Stimulated activated memory B cell treated with anti-CD40 and anti-IgM and Interleukin-4, amounts not matched to agents 10 μg/mL and 1 μg/mL and 100 μg/mL, for 72 hours (primary cell): Measurements from ENCODE around the gene SDK2.
A peak's percentile ranks its signal among the peaks of the same experiment; 100 is the strongest.
"Not testable (repeated sequence)": the region's sequence is repeated elsewhere in the genome, so short reads cannot be mapped to it uniquely, and the experiment has no call there.

Source experiments
- ATAC-seq: fragments of 150-1000 bp; cut with Tn5 transposase; 2 replicates; pipeline ENCODE4 v1.10.0; 2021
- H3K27ac Mint-ChIP-seq: one replicate; pipeline ENCODE4 v1.8.0; 2022; ENCODE audit warnings: mild to moderate bottlenecking, mixed read lengths
- H3K27me3 Mint-ChIP-seq: one replicate; pipeline ENCODE4 v1.8.0; 2022; ENCODE audit warnings: mixed read lengths
- H3K36me3 Mint-ChIP-seq: one replicate; pipeline ENCODE4 v1.8.0; 2022; ENCODE audit warnings: mixed read lengths
- H3K4me1 Mint-ChIP-seq: one replicate; pipeline ENCODE4 v1.8.0; 2022; ENCODE audit warnings: mixed read lengths
- H3K4me3 Mint-ChIP-seq: one replicate; pipeline ENCODE4 v1.8.0; 2022; ENCODE audit warnings: mild to moderate bottlenecking, moderate library complexity, mixed read lengths
- H3K9me3 Mint-ChIP-seq: one replicate; pipeline ENCODE4 v1.8.0; 2022; ENCODE audit warnings: mixed read lengths

The SDK2 gene

GRCh38 chr17:73315471-73315870 lies 328.8 kb downstream of the SDK2 start:
- peaks cover 29% of the 10 kb centered on the region for H3K4me1 Mint-ChIP-seq
- no peaks in the 10 kb centered on the region for H3K36me3 Mint-ChIP-seq
- H3K9me3 Mint-ChIP-seq = no peaks in the 10 kb centered on the region
- H3K27ac Mint-ChIP-seq = no peak overlapping the region
- no peak overlapping the region for H3K4me3 Mint-ChIP-seq
- no peak for ATAC-seq
- no peaks in the 10 kb centered on the region for H3K27me3 Mint-ChIP-seq

DNA sequence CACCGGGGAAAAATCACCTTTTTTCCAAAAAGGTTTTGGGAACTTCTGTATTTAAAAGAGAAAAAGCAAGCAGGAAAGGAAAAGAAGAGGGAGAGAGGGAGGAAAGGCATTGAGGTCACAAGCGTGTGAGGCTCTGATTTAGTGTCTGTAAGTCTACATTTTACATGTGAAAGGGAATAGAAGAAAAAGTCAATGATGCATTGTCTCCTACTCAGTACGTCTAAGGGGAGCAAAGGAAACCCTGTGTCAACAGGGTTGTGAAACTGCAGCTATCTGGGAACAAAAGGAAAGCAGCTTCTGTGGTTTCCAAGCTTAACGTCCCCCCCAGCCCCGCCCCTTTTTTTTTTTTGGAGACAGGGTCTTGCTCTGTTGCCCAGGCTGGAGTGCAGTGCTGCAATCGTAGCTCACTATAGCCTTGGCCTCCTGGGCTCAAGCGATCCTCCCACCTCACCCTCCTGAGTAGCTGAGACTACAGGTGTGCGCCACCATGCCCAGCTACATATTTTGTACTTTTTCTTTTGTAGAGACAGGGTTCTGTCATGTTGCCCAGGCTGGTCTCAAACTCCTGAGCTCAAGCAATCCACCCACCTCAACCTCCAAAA lies 330.6 kb downstream of the SDK2 start:
- Mint-ChIP-seq H3K9me3 (no peaks in the 10 kb centered on the region), H3K4me3 (no peak overlapping the region), H3K27me3 (no peaks in the 10 kb centered on the region), H3K4me1 (peaks cover 43% of the 10 kb centered on the region), H3K36me3 (no peaks in the 10 kb centered on the region), H3K27ac (no peak overlapping the region)
- no peak for ATAC-seq

- H3K27ac Mint-ChIP-seq, H3K9me3 Mint-ChIP-seq, ATAC-seq, H3K36me3 Mint-ChIP-seq, H3K27me3 Mint-ChIP-seq: not testable (repeated sequence)
- Mint-ChIP-seq H3K4me3 (peak overlapping the region; percentile 81), H3K4me1 (peaks cover 37% of the 10 kb centered on the region)
Measured at GRCh38 chr17:73312887-73313286, 331.4 kb downstream of the SDK2 start.

- peak within 1 kb of the TSS; percentile 73 for H3K27ac Mint-ChIP-seq
Measured at GRCh38 chr17:73311781-73312641, 332.2 kb downstream of the SDK2 start, which contains the start of gene CDC42EP4. CDC42EP4 (minus strand) TSS chr17:73312001; CDS start chr17:73286500, 25,501 bp downstream.

DNA sequence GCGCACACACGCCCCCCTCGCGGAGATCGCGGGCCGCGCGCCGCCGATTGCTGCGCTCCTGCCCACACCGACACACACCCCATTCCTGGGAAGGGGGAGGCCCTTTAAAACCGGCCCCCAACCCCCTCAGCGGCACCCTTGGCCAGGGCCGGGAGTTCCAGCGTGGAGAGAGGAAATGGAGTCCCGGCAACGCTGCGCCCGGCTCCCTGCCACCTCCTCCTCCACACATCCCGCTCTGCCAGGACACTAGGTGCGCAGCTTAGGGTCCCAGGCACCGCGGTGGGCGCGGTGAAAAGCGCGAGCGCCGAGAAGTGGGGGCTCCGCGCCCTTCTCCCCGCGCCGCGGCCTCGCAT lies 332.8 kb downstream of the SDK2 start:
- peak; percentile 20 for ATAC-seq
- Mint-ChIP-seq H3K4me3 (peak overlapping the region; percentile 81), H3K27me3 (no peaks in the 10 kb centered on the region), H3K9me3 (no peaks in the 10 kb centered on the region), H3K27ac (peak overlapping the region; percentile 73), H3K36me3 (no peaks in the 10 kb centered on the region), H3K4me1 (peaks cover 22% of the 10 kb centered on the region)

More at GRCh38 chr17:73311781-73312641, 332.2 kb downstream of the SDK2 start, which contains the start of gene CDC42EP4:
- peaks cover 28% of the 10 kb centered on the region for H3K4me1 Mint-ChIP-seq
- no peaks in the 10 kb centered on the region for H3K27me3 Mint-ChIP-seq
- peak; percentile 94 for ATAC-seq
- no peaks in the 10 kb centered on the region for H3K36me3 Mint-ChIP-seq
- H3K4me3 Mint-ChIP-seq = peak within 1 kb of the TSS; percentile 81
- no peaks in the 10 kb centered on the region for H3K9me3 Mint-ChIP-seq

- no peak for ATAC-seq
- no peaks in the 10 kb centered on the region for H3K36me3 Mint-ChIP-seq
- H3K27me3 Mint-ChIP-seq = peaks cover 3% of the 10 kb centered on the region
- H3K4me1 Mint-ChIP-seq = peaks cover 22% of the 10 kb centered on the region
- H3K27ac Mint-ChIP-seq = peak overlapping the region; percentile 73
- H3K9me3 Mint-ChIP-seq = no peaks in the 10 kb centered on the region
- H3K4me3 Mint-ChIP-seq = peak overlapping the region; percentile 81
Measured at GRCh38 chr17:73309727-73310596, 334.3 kb downstream of the SDK2 start.

- H3K36me3 Mint-ChIP-seq, ATAC-seq, H3K4me3 Mint-ChIP-seq, H3K27ac Mint-ChIP-seq, H3K9me3 Mint-ChIP-seq: not testable (repeated sequence)
- H3K27me3 Mint-ChIP-seq = peaks cover 13% of the 10 kb centered on the region
- H3K4me1 Mint-ChIP-seq = peaks cover 24% of the 10 kb centered on the region
Measured at GRCh38 chr17:73308959-73309358, 335.3 kb downstream of the SDK2 start.

- ATAC-seq = no peak
- H3K36me3 Mint-ChIP-seq = no peaks in the 10 kb centered on the region
- no peak overlapping the region for H3K4me3 Mint-ChIP-seq
Measured at GRCh38 chr17:73308017-73308823, 336.0 kb downstream of the SDK2 start.

DNA sequence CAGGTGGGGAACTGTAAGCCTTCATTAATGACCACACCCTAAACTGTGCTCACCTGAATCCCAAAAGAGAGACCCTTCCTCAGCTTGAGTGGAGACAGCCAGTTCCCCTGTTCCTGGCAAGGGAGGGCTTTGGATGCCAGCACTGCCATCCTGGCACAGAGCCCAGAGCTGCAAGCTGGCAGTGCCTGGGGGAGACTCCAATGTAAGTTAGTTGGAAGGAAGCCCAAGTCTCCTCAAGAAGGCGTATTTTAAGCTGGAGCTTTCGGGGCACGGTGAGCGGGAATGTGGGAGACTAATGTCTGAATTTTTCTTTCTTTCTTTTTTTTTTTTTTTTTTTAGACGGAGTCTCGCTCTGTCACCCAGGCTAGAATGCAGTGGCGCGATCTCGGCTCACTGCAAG lies 337.1 kb downstream of the SDK2 start:
- Mint-ChIP-seq H3K9me3 (peaks cover 2% of the 10 kb centered on the region), H3K4me3 (no peak overlapping the region), H3K36me3 (no peaks in the 10 kb centered on the region), H3K27me3 (peaks cover 18% of the 10 kb centered on the region), H3K4me1 (peaks cover 24% of the 10 kb centered on the region), H3K27ac (no peak overlapping the region)
- no peak for ATAC-seq

More at GRCh38 chr17:73308017-73308823, 336.0 kb downstream of the SDK2 start:
- peaks cover 2% of the 10 kb centered on the region for H3K9me3 Mint-ChIP-seq
- H3K4me1 Mint-ChIP-seq = peaks cover 24% of the 10 kb centered on the region
- peaks cover 18% of the 10 kb centered on the region for H3K27me3 Mint-ChIP-seq
- H3K27ac Mint-ChIP-seq = no peak overlapping the region

- no peak overlapping the region for H3K27ac Mint-ChIP-seq
- peaks cover 2% of the 10 kb centered on the region for H3K9me3 Mint-ChIP-seq
- no peaks in the 10 kb centered on the region for H3K36me3 Mint-ChIP-seq
- ATAC-seq = no peak
- H3K27me3 Mint-ChIP-seq = peaks cover 18% of the 10 kb centered on the region
- H3K4me1 Mint-ChIP-seq = peaks cover 24% of the 10 kb centered on the region
- no peak overlapping the region for H3K4me3 Mint-ChIP-seq
Measured at GRCh38 chr17:73305845-73306836, 338.1 kb downstream of the SDK2 start.

DNA sequence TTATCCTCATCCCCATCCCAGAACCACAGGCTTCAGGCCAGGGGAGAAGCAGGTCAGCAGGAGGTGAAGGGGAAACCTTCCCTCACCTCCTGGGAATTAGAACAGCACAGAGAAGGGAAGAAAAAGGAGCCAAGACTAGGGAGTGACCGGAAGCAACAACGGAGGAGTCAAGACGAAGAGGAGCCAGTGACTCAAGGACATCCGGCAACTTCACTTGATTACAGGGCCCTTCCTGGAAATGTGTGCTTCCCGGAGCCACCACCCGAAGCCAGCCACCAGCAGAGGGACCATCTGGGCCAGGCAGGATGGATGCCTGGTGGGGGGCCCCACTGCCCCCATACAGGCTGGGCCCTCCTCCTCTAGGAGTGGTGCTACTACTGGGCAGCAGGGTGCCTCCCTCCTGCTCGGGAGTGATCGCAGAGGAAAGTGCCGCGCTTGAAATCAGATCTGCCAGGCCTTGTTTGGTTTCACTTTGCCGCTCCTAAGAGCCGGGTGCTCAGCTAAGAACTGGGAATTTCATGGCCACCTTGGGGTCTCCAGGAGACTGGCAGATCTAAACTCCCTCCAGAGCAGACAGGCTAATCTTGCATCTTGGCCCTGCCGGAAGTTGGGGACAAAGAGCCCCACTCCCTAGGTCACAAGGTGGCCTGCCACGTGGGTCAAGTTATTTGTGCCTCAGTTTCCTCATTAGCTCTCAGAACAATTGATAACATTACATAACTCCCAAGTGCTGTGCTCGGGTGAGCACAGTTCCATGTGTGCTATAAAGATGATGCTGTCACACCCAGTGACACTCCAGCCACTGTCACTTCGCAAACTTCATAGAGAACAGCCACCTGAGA lies 339.1 kb downstream of the SDK2 start:
- Mint-ChIP-seq H3K9me3 (peaks cover 2% of the 10 kb centered on the region), H3K4me3 (no peak overlapping the region), H3K36me3 (no peaks in the 10 kb centered on the region), H3K27ac (no peak overlapping the region), H3K4me1 (peaks cover 20% of the 10 kb centered on the region), H3K27me3 (peaks cover 18% of the 10 kb centered on the region)
- no peak for ATAC-seq

DNA sequence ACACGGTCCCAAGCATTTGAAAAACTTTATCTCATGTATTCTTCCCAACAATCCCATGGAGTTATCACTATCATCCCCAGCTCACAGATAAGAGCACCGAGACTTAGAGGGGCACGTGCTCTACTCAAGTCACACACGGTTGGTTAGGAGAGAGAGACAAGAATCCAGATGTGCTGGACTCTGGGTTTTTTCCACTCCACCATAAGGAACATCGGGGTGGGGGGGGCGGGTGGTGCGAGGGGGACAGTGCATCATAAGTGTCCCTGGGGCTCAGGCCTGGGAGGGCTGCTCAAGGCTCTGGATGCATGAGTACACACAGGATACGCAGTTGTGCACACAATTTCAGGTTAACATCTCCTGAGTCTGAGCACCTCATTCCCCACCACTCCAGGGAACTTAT lies 339.8 kb downstream of the SDK2 start:
- H3K27ac Mint-ChIP-seq = no peak overlapping the region
- no peak for ATAC-seq
- H3K36me3 Mint-ChIP-seq = no peaks in the 10 kb centered on the region
- no peak overlapping the region for H3K4me3 Mint-ChIP-seq
- H3K4me1 Mint-ChIP-seq = peaks cover 13% of the 10 kb centered on the region
- peaks cover 18% of the 10 kb centered on the region for H3K27me3 Mint-ChIP-seq
- H3K9me3 Mint-ChIP-seq = peaks cover 2% of the 10 kb centered on the region

GRCh38 chr17:73302189-73302588 lies 342.1 kb downstream of the SDK2 start:
- Mint-ChIP-seq H3K9me3 (peaks cover 2% of the 10 kb centered on the region), H3K27ac (no peak overlapping the region), H3K4me1 (peaks cover 9% of the 10 kb centered on the region), H3K36me3 (no peaks in the 10 kb centered on the region), H3K27me3 (peaks cover 18% of the 10 kb centered on the region), H3K4me3 (no peak overlapping the region)
- no peak for ATAC-seq
